GM18858 (cell line): ENCODE measurements around the gene CPM.
"Not testable (repeated sequence)": the region's sequence is repeated elsewhere in the genome, so short reads cannot be mapped to it uniquely, and the experiment has no call there.

Source experiments
- ATAC-seq: cut with Tn5 transposase; IDR thresholded peaks from one replicate; pipeline ENCODE4 v1.9.1; 2021; ENCODE audit not compliant: unreplicated experiment

The CPM gene

DNA sequence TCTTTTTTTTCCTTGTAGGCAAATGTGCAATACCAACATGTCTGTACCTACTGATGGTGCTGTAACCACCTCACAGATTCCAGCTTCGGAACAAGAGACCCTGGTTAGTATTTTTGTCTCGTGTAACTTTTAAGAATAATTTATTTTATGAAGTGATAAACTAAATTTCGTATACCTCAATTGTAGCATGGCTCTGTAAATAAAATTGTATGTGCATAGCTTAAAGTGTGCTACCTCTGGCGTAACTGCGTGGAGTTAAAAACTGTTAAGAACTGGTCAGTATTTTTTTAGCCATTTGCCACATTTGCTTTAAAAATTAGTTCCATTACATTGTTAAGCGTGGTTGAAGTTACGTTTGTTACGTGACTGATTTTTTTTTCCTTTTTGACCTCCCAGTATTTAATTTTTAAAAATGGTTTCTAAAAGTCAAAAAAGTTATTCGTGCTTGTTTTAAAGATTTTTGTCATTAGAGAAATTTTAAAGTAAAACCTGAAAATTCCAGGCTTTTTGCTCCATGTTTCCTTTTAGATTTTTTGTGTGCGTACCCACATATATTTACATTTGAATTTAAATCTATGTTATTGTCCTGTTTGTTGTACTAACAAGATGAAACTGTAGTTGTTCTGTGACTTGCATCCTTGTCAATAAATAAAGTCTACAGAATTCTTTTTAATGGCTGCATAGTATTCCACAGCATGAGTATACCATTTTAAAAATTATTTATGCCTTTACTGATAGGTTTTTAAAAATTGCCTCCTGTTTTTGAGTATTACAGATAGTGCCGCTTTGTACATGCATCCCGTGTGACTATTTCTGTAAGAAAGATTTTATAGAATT, 123.6 kb downstream of the CPM start:
- peak; percentile 1 for ATAC-seq

GRCh38 chr12:68808388-68809189, 124.4 kb downstream of the CPM start:
- ATAC-seq = peak; percentile 39

- peak; percentile 63 for ATAC-seq
Measured at GRCh38 chr12:68807576-68808387, 125.2 kb downstream of the CPM start, which contains the start of gene MDM2. Gene MDM2, plus strand, starts transcription at chr12:68808177. Its CDS starts 301 bp downstream, at chr12:68808478.

DNA sequence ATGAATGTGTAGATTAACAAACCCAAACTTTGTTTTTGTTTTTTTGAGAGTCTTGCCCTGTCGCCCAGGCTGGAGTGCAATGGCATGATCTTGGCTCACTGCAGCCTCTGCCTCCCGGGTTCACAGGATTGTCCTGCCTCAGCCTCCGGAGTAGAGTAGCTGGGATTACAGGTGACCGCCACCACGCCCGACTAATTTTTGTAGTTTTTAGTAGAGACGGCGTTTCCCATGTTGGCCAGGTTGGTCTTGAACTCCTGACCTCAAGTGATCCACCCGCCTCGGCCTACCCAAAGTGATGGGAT, 125.7 kb downstream of the CPM start:
- not testable (repeated sequence) for ATAC-seq

DNA sequence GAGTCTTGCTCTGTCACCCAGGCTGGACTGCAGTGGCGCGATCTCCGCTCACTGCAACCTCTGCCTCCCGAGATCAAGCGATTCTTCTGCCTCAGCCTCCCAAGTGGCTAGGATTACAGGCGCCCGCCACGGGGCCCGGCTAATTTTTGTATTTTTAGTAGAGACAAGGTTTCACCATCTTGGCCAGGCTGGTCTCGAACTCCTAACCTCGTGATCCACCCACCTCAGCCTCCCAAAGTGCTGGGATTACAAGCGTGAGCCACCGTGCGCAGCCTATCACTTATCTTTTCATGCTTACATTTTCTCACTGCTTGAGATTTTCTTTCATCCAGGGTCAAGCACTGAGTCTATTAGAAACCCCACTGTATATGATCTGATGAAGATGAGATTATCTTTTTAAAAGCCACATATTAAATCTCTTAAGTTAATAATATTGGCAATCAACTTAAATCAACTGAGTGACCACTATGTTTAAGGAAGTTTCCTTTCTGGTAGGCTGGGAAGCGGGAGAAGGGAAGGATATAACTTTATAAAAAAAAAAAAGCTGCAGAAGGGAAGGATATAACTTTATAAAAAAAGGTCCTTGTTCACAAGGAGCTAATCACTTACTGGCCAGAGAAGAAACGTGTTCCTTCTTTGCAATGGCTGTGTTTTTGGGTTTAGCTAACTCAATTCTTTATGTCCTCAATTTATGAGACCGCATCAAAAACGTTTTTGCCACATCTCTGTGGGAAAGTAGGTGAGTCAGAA, 126.3 kb downstream of the CPM start:
- no peak for ATAC-seq

- no peak for ATAC-seq
Measured at GRCh38 chr12:68805592-68806120, 127.3 kb downstream of the CPM start.

DNA sequence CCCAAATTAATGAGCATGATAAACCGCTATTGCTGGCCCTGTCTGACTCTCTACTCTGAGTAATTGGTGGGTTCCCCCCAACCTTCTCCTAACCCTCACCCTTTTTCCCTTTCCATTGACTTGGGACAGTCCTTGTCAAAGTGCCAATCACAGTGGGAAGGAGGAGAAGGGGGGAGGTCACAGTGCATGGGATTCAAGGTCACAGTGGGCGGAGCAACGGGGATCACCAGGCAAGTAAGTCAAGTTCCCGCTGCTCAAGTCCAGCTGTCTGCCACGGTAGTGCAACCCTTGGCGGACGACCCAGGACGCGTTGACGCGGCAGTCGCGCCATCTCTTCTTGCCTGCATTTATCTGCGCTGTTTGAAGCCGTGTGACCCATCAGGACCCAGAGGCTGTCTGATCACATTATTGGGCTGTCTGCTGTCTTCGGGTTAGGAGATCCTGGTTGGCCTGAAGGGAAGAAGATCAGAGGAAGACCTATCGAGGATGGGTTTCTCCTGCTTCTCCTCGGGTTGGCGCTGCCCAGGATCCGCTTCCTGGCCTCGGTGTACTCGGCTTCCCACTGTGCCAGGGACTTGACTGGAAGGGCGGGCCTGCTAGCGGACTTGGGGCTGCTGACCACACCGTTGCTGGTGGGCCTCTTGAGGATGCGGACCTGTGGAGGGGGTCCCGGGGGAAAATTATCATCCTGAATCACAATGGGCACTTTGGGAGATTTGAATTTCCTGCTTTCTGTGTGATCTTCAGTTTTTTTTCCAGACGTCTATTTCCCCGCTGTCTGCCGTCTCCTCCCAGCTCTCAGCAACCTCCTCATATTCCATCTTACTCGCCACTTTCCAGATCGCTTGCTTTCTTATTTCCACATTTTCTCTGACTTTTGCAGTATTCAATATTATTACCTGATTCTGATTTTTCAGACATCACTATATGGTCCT, 128.0 kb downstream of the CPM start:
- no peak for ATAC-seq

GRCh38 chr12:68803948-68804656, 128.9 kb downstream of the CPM start:
- ATAC-seq = no peak

DNA sequence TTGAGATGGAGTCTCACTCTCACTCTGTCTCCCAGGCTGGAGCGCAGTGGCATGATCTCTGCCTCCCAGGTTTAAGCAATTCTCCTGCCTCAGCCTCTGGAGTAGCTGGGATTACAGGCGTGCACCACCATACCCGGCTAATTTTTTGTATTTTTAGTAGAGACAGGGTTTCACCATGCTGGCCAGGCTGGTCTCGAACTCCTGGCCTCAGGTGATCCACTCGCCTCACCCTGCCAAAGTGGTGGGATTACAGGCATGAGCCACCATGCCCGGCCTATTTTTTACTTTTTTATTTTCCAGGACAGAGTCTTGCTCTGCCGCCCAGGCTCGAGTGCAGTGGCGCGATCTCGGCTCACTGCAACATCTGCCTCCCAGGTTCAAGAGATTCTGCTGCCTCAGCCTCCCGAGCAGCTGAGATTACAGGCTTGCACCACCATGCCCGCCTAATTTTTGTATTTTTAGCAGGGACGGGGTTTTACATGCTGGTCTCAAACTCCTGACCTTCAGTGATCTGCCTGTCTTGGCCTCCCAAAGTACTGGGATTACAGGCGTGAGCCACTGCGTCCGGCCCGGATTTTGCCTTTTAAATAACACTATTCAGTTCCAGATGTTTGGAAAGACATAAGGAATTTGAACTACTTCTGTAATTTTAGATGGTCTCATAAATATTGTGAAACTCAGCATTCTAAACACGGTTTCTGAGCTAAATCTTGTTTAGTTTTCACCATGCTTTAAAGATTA, 129.9 kb downstream of the CPM start:
- ATAC-seq = not testable (repeated sequence)

DNA sequence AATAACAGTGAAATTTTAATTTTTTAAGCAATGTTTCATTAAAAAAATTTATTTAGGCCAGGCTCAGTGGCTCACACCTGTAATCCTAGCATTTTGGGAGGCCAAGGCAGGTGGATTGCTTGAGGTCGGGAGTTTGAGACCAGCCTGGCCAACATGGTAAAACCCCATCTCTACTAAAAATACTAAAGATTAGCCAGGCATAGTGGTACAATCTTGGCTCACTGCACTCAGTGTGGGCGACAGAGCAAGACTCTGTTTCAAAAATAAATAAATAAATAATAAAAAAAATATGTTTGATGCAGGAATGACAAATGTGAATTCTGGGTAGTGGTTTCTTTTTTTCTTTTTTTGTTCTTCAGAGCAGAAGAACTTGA, 130.6 kb downstream of the CPM start:
- not testable (repeated sequence) for ATAC-seq
